Neural progenitor cell (in vitro differentiated cells): Measurements from ENCODE around the gene RNF26. TPM values are rescaled to one million over a fixed set of nuclear protein-coding genes. Genes with fewer than 3 reads are reported as not detected.

Source experiments
- DNase-seq: peaks from one replicate; pipeline ENCODE4 v3.0.0-alpha.2; 2016; ENCODE audit warnings: low spot score
- H2AFZ ChIP-seq: fragments of 200-600 bp; sonication (generic); replicated peaks from 2 replicates; pipeline ENCODE4 v1.6.1; 2016; ENCODE audit warnings: antibody characterized with exemption
- H3F3A ChIP-seq: fragments of 200-600 bp; sonication (generic); 2 replicates; pipeline ENCODE4 v1.6.1; 2016; ENCODE audit warnings: antibody characterized with exemption, low read depth
- H3K27ac ChIP-seq: fragments of 200-600 bp; sonication (generic); 2 replicates; pipeline ENCODE4 v1.5.1; 2016; ENCODE audit warnings: mild to moderate bottlenecking
- H3K27me3 ChIP-seq: fragments of 200-600 bp; sonication (generic); 2 replicates; pipeline ENCODE4 v1.6.1; 2016; ENCODE audit warnings: mild to moderate bottlenecking, moderate library complexity
- H3K36me3 ChIP-seq: fragments of 200-600 bp; sonication (generic); 2 replicates; pipeline ENCODE4 v1.5.1; 2016
- H3K4me1 ChIP-seq: fragments of 200-600 bp; sonication (generic); 2 replicates; pipeline ENCODE4 v1.6.1; 2016; ENCODE audit warnings: mixed run types
- H3K4me2 ChIP-seq: fragments of 200-600 bp; sonication (generic); 2 replicates; pipeline ENCODE4 v1.6.1; 2016
- H3K4me3 ChIP-seq: fragments of 200-600 bp; sonication (generic); 2 replicates; pipeline ENCODE4 v1.5.1; 2016
- H3K79me2 ChIP-seq: fragments of 200-600 bp; sonication (generic); 2 replicates; pipeline ENCODE4 v1.6.1; 2016; ENCODE audit warnings: low read depth
- H3K9ac ChIP-seq: fragments of 200-600 bp; sonication (generic); 2 replicates; pipeline ENCODE4 v1.6.1; 2016
- H3K9me3 ChIP-seq: fragments of 200-600 bp; sonication (generic); 2 replicates; pipeline ENCODE4 v1.5.1; 2016; ENCODE audit warnings: low read depth
- H4K20me1 ChIP-seq: fragments of 200-600 bp; sonication (generic); 2 replicates; pipeline ENCODE4 v1.6.1; 2016; ENCODE audit warnings: low read depth
- H3K27ac Mint-ChIP-seq: 3 replicates; pipeline ENCODE4 v1.8.0; 2021; ENCODE audit warnings: mixed read lengths
- H3K27me3 Mint-ChIP-seq: 2 replicates; pipeline ENCODE4 v1.8.0; 2022; ENCODE audit warnings: low read depth, mild to moderate bottlenecking, inconsistent platforms, moderate library complexity, mixed read lengths; ENCODE audit not compliant: insufficient read depth
- H3K36me3 Mint-ChIP-seq: 3 replicates; pipeline ENCODE4 v1.8.0; 2021; ENCODE audit warnings: mixed read lengths
- H3K4me1 Mint-ChIP-seq: 3 replicates; pipeline ENCODE4 v1.8.0; 2021; ENCODE audit warnings: mixed read lengths
- H3K4me3 Mint-ChIP-seq: 3 replicates; pipeline ENCODE4 v1.8.0; 2021; ENCODE audit warnings: mild to moderate bottlenecking, moderate library complexity, mixed read lengths
- H3K9me3 Mint-ChIP-seq: 3 replicates; pipeline ENCODE4 v1.8.0; 2020; ENCODE audit warnings: mixed read lengths
- EZH2 ChIP-seq: fragments of 200-600 bp; sonication (generic); IDR thresholded peaks from 2 replicates; pipeline ENCODE4 v1.6.1; 2017; ENCODE audit warnings: antibody characterized with exemption, mild to moderate bottlenecking, moderate library complexity
- EZH2phosphoT487 ChIP-seq: fragments of 200-600 bp; sonication (generic); IDR thresholded peaks from 2 replicates; pipeline ENCODE4 v1.6.1; 2017; ENCODE audit warnings: antibody characterized with exemption
- total RNA-seq: library from RNA; depleted of rRNA; stranded (reverse); fragments of >200 nt; gene quantifications from 2 replicates; pipeline ENCODE4 v1.2.3, GENCODE V29; 2015; ENCODE audit warnings: low replicate concordance
- TF ChIP-seq, protein P1 (sequence below): fragments of 200-600 bp; sonication (generic); IDR thresholded peaks from 2 replicates; pipeline ENCODE4 v1.5.1; 2017; ENCODE audit warnings: antibody characterized with exemption, mild to moderate bottlenecking

The RNF26 gene
- total RNA-seq, 1 donor from 2014 or later = 17.1 TPM

DNA sequence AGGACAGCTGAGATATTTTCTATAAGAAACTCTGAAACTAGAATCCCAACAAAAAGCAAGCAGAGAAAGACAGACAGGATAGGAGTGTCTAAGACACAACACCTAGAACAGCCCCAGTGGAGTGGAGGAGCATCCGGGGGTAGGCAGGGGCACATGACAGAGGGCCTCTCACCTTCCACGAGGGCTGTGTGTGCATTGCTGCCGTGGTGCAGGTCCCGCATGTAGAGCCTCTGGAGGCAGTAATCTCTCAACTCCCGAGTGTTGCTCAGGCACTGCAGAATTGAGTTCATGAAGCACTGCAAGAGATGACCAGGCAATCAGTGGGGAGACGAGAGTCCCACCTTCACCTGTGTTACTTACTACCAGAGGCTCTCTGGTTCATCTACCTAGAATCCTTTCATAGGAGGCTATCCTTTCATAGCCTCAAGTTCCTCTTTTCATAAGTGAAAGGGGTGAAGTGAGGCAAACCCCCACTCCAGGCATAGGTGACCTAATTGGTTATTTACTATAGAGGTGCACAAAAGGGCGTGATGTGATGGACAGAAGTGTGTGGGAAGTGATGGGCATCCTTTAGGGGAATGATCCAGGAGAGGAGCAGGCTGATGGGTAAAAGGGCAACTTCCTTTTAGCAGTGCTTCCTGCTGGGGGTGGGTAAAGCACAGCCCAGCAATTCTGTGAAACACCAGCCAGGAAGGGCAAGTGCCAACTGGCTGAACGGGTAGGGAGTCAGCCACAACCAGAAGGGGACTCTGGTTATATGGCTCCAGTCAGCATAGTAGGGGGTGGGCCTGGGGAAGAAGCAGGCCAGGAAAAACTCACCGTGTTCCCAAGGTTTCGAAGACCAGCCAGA, 25.3 kb downstream of the RNF26 start:
- H4K20me1 ChIP-seq = peaks cover 31% of the 10 kb centered on the region
- no peak overlapping the region for H3K4me3 ChIP-seq
- peaks cover 48% of the 10 kb centered on the region for H3K4me1 Mint-ChIP-seq
- no peak overlapping the region for H3K27ac Mint-ChIP-seq
- TF ChIP-seq, protein P1, sequence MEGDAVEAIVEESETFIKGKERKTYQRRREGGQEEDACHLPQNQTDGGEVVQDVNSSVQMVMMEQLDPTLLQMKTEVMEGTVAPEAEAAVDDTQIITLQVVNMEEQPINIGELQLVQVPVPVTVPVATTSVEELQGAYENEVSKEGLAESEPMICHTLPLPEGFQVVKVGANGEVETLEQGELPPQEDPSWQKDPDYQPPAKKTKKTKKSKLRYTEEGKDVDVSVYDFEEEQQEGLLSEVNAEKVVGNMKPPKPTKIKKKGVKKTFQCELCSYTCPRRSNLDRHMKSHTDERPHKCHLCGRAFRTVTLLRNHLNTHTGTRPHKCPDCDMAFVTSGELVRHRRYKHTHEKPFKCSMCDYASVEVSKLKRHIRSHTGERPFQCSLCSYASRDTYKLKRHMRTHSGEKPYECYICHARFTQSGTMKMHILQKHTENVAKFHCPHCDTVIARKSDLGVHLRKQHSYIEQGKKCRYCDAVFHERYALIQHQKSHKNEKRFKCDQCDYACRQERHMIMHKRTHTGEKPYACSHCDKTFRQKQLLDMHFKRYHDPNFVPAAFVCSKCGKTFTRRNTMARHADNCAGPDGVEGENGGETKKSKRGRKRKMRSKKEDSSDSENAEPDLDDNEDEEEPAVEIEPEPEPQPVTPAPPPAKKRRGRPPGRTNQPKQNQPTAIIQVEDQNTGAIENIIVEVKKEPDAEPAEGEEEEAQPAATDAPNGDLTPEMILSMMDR = no peak
- TF ChIP-seq EZH2phosphoT487 (no peak), EZH2 (no peak)
- no peaks in the 10 kb centered on the region for H3K79me2 ChIP-seq
- DNase-seq = no peak
- peaks cover 13% of the 10 kb centered on the region for H3K36me3 Mint-ChIP-seq
- H3K9ac ChIP-seq = no peak overlapping the region
- peaks cover 40% of the 10 kb centered on the region for H3K4me1 ChIP-seq
- H3K9me3 ChIP-seq = no peaks in the 10 kb centered on the region
- H3K27me3 Mint-ChIP-seq = peaks cover 18% of the 10 kb centered on the region
- no peaks in the 10 kb centered on the region for H3K36me3 ChIP-seq
- no peak overlapping the region for H3K27ac ChIP-seq
- no peaks in the 10 kb centered on the region for H3K9me3 Mint-ChIP-seq
- H3F3A ChIP-seq = peaks cover 29% of the 10 kb centered on the region
- H2AFZ ChIP-seq = no peak overlapping the region
- no peak overlapping the region for H3K4me2 ChIP-seq
- H3K4me3 Mint-ChIP-seq = no peak overlapping the region
- H3K27me3 ChIP-seq = peaks cover 41% of the 10 kb centered on the region

DNA sequence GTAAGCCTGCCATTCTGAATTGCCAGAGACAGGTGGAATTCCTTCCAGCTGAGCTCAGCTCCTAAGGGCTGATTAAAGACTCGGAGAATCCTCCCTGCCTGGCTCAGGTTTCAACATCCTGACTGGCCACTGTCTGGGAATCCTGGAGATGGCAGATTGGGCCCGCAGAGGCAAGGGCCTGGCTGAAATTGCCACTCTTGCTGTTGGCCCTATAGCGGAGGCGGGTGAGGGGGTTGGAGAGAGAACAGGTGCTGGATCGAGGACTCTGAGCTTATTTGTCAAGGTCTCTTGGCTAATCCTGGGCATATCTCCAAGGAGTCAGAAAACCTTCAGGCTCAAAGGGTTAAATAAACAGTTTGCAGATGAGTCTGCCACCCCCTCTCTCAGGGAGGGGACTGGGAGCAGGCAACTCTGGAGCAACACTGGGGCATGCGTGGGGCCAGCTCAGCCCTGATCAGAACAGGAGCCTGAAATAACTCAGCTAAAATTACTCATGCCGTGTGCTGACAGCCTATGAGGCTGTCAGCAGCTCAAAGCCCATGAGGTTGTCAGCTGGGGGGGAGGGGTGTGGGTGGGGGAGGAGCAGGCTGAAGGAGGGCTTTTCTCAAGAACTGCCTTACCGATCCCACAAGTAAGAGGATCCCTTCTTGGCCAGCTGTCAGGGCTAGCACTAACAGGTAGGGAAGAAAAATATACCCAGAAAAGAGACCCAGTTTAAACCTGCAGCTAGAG, 26.9 kb downstream of the RNF26 start:
- no peak overlapping the region for H3K27ac Mint-ChIP-seq
- peak overlapping the region; percentile 53 for H3K4me3 Mint-ChIP-seq
- H3K36me3 Mint-ChIP-seq = peaks cover 13% of the 10 kb centered on the region
- peaks cover 40% of the 10 kb centered on the region for H4K20me1 ChIP-seq
- H3K4me2 ChIP-seq = peak overlapping the region; percentile 70
- no peak overlapping the region for H3K27ac ChIP-seq
- peak; percentile 91 for DNase-seq
- H2AFZ ChIP-seq = no peak overlapping the region
- TF ChIP-seq EZH2 (no peak), EZH2phosphoT487 (no peak)
- TF ChIP-seq, protein P1 = no peak
- no peaks in the 10 kb centered on the region for H3K79me2 ChIP-seq
- H3K9me3 ChIP-seq = no peaks in the 10 kb centered on the region
- H3K9ac ChIP-seq = no peak overlapping the region
- H3K36me3 ChIP-seq = no peaks in the 10 kb centered on the region
- H3K27me3 ChIP-seq = peaks cover 53% of the 10 kb centered on the region
- H3K27me3 Mint-ChIP-seq = peaks cover 26% of the 10 kb centered on the region
- H3F3A ChIP-seq = peaks cover 29% of the 10 kb centered on the region
- H3K4me3 ChIP-seq = peak overlapping the region; percentile 18
- H3K9me3 Mint-ChIP-seq = peaks cover under 1% of the 10 kb centered on the region
- peaks cover 38% of the 10 kb centered on the region for H3K4me1 Mint-ChIP-seq
- peaks cover 30% of the 10 kb centered on the region for H3K4me1 ChIP-seq

GRCh38 chr11:119361941-119362725, 27.8 kb downstream of the RNF26 start:
- H3K36me3 ChIP-seq = no peaks in the 10 kb centered on the region
- H3K79me2 ChIP-seq = no peaks in the 10 kb centered on the region
- Mint-ChIP-seq H3K27ac (no peak overlapping the region), H3K36me3 (peaks cover 13% of the 10 kb centered on the region), H3K4me3 (peak overlapping the region; percentile 75), H3K4me1 (peaks cover 38% of the 10 kb centered on the region), H3K9me3 (peaks cover 2% of the 10 kb centered on the region), H3K27me3 (peaks cover 26% of the 10 kb centered on the region)
- no peak overlapping the region for H3K27ac ChIP-seq
- no peak overlapping the region for H2AFZ ChIP-seq
- H3K27me3 ChIP-seq = peaks cover 54% of the 10 kb centered on the region
- no peak for TF ChIP-seq EZH2phosphoT487
- no peak for TF ChIP-seq EZH2
- TF ChIP-seq, protein P1 = no peak
- no peak overlapping the region for H3K4me3 ChIP-seq
- DNase-seq = no peak
- peaks cover 29% of the 10 kb centered on the region for H3F3A ChIP-seq
- peaks cover 40% of the 10 kb centered on the region for H4K20me1 ChIP-seq
- peak overlapping the region; percentile 70 for H3K4me2 ChIP-seq
- H3K9ac ChIP-seq = no peak overlapping the region
- peaks cover 30% of the 10 kb centered on the region for H3K4me1 ChIP-seq
- no peaks in the 10 kb centered on the region for H3K9me3 ChIP-seq
